H1 (cell line): ENCODE measurements around the gene PLXNB1.

ENCODE experiments used
- CHD1 ChIP-seq: IDR thresholded peaks from 2 replicates; pipeline ENCODE4 v1.6.1; 2012; ENCODE audit warnings: low read depth, low read length, improper control_type of control experiment
- CTCF ChIP-seq, 3 experiments: IDR thresholded peaks; 1 replicate in 2 of 3; 2 replicates in 1 of 3; pipeline versions ENCODE4 v1.5.1 to v1.6.1; 2011; ENCODE audit warnings: low read length in 3 of 3, mild to moderate bottlenecking in 3 of 3, inconsistent platforms in 2 of 3, low read depth in 1 of 3, moderate library complexity in 1 of 3; ENCODE audit not compliant: insufficient read depth in 1 of 3; ENCODE audit errors: control extremely low read depth in 1 of 3
- E2F6 ChIP-seq: IDR thresholded peaks from 2 replicates; pipeline ENCODE4 v1.6.1; 2012; ENCODE audit warnings: inconsistent platforms
- EP300 ChIP-seq, 2 experiments: IDR thresholded peaks; 1 replicate in 1 of 2; 2 replicates in 1 of 2; pipeline ENCODE4 v1.6.1; 2011 to 2012; ENCODE audit warnings: low read depth in 2 of 2, low read length in 2 of 2, mild to moderate bottlenecking in 2 of 2, borderline replicate concordance in 1 of 2, inconsistent platforms in 1 of 2, moderate library complexity in 1 of 2
- JUND ChIP-seq: IDR thresholded peaks from 2 replicates; pipeline ENCODE4 v1.6.1; 2011; ENCODE audit warnings: mild to moderate bottlenecking, improper control_type of control experiment, low read length
- POLR2A ChIP-seq, 2 experiments: IDR thresholded peaks; 1 replicate in 1 of 2; 2 replicates in 1 of 2; pipeline ENCODE4 v1.6.1; 2011; ENCODE audit warnings: low read depth in 2 of 2, low read length in 2 of 2, mild to moderate bottlenecking in 2 of 2; ENCODE audit errors: control extremely low read depth in 1 of 2
- POLR2AphosphoS5 ChIP-seq: IDR thresholded peaks from 2 replicates; pipeline ENCODE4 v1.6.1; 2011; ENCODE audit warnings: low read depth, low read length
- RAD21 ChIP-seq, 2 experiments: IDR thresholded peaks in 1 of 2; conservative IDR thresholded peaks in 1 of 2; 2 replicates each; pipeline ENCODE4 v1.6.1; 2011; ENCODE audit warnings: low read depth in 2 of 2, low read length in 2 of 2, improper control_type of control experiment in 1 of 2, inconsistent platforms in 1 of 2, mild to moderate bottlenecking in 1 of 2, moderate library complexity in 1 of 2
- RFX5 ChIP-seq: IDR thresholded peaks from 2 replicates; pipeline ENCODE4 v1.6.1; 2011; ENCODE audit warnings: low read depth, low read length, improper control_type of control experiment, borderline replicate concordance
- SIX5 ChIP-seq: IDR thresholded peaks from 2 replicates; pipeline ENCODE4 v1.6.1; 2011; ENCODE audit warnings: mild to moderate bottlenecking, low read depth, low read length

GRCh38 chr3:48467473-48468267, 37.8 kb upstream of the PLXNB1 start:
- TF ChIP-seq E2F6 (no peak), POLR2A (IDR thresholded peaks at IDR 0.05; ENCODE audit: control extremely low read depth in 1 of 2, low read depth in 2 of 2, low read length in 2 of 2) (no peak), CTCF (IDR thresholded peaks at IDR 0.05; ENCODE audit: control extremely low read depth in 1 of 3, insufficient read depth in 1 of 3, low read depth in 1 of 3, low read length in 3 of 3) (no peak), RFX5 (no peak), JUND (no peak), SIX5 (no peak), RAD21 (IDR thresholded peaks at IDR 0.05 in 1 of 2, conservative IDR thresholded peaks at IDR 0.05 in 1 of 2; ENCODE audit: low read depth in 2 of 2, low read length in 2 of 2) (no peak), EP300 (IDR thresholded peaks at IDR 0.05; ENCODE audit: borderline replicate concordance in 1 of 2, low read depth in 2 of 2, low read length in 2 of 2) (no peak), CHD1 (no peak), POLR2AphosphoS5 (no peak)
